Erythroblast (primary cell): ENCODE data around the gene TRIM73.
"Not testable (repeated sequence)": the region's sequence is repeated elsewhere in the genome, so short reads cannot be mapped to it uniquely, and the experiment has no call there.

Source experiments
- GATA1 ChIP-seq: IDR thresholded peaks from 2 replicates; pipeline ENCODE4 v1.6.1; 2011; ENCODE audit warnings: low read depth, mild to moderate bottlenecking, control low read depth, low read length, moderate library complexity
- POLR2A ChIP-seq: IDR thresholded peaks from 2 replicates; pipeline ENCODE4 v1.6.1; 2011; ENCODE audit warnings: mild to moderate bottlenecking, low read length

GRCh38 chr7:75358671-75359541 lies 36.5 kb upstream of the TRIM73 start:
- not testable (repeated sequence) for TF ChIP-seq POLR2A, GATA1
